ENCODE measurements around the gene AKT1S1.

- TF ChIP-seq POLR2A (IDR thresholded peaks at IDR 0.05; ENCODE audit: low read depth, low read length) (no peak), POLR2AphosphoS5 (IDR thresholded peaks at IDR 0.05; ENCODE audit: low read depth, low read length) (no peak), SPI1 (IDR thresholded peaks at IDR 0.05; ENCODE audit: low read depth, low read length) (no peak)
These were observed 13.2 kb downstream of the AKT1S1 start for GRCh38 chr19:49863935-49864320.

Measured in GM12891 (cell line).